Neural cell (in vitro differentiated cells): ENCODE measurements around the gene SNUPN. TPM values are rescaled to one million over a fixed set of nuclear protein-coding genes. Genes with fewer than 3 reads are reported as not detected.

Experiments
- H2AFZ ChIP-seq: fragments of 200-600, 300-800 bp; sonication (generic), shearing (Covaris generic); 2 replicates; pipeline ENCODE4 v1.6.0; 2014; ENCODE audit warnings: low read depth, mild to moderate bottlenecking, antibody characterized with exemption, low read length, moderate library complexity
- H3F3A ChIP-seq: fragments of 200-600 bp; shearing (Covaris generic); 2 replicates; pipeline ENCODE4 v1.6.1; 2016; ENCODE audit warnings: mild to moderate bottlenecking, moderate library complexity, mixed read lengths, antibody characterized with exemption, low read length; ENCODE audit not compliant: insufficient read depth, poor library complexity, severe bottlenecking
- H3K27ac ChIP-seq: fragments of 200-600, 300-800 bp; sonication (generic), shearing (Covaris generic); 2 replicates; pipeline ENCODE4 v1.5.1; 2014; ENCODE audit warnings: mild to moderate bottlenecking, low read length, moderate library complexity
- H3K27me3 ChIP-seq: fragments of 300-800, 200-600 bp; sonication (generic), shearing (Covaris generic); 2 replicates; pipeline ENCODE4 v1.6.0; 2014; ENCODE audit warnings: mild to moderate bottlenecking, low read depth, low read length, moderate library complexity; ENCODE audit not compliant: insufficient read depth
- H3K36me3 ChIP-seq: fragments of 300-800, 200-600 bp; sonication (generic), shearing (Covaris generic); 2 replicates; pipeline ENCODE4 v1.5.1; 2014; ENCODE audit warnings: mild to moderate bottlenecking, antibody characterized with exemption, low read length, moderate library complexity; ENCODE audit not compliant: insufficient read depth
- H3K4me2 ChIP-seq: fragments of 300-800, 200-600 bp; sonication (generic), shearing (Covaris generic); 2 replicates; pipeline ENCODE4 v1.6.0; 2014; ENCODE audit warnings: mild to moderate bottlenecking, low read length
- H3K4me3 ChIP-seq: fragments of 300-800, 200-600 bp; sonication (generic), shearing (Covaris generic); 2 replicates; pipeline ENCODE4 v1.5.1; 2014; ENCODE audit warnings: mild to moderate bottlenecking, low read length, moderate library complexity
- H3K79me2 ChIP-seq: fragments of 200-600 bp; shearing (Covaris generic); replicated peaks from 2 replicates; pipeline ENCODE4 v1.6.0; 2014; ENCODE audit warnings: mild to moderate bottlenecking, low read length, moderate library complexity; ENCODE audit not compliant: insufficient read depth
- H3K9ac ChIP-seq: fragments of 300-800, 200-600 bp; sonication (generic), shearing (Covaris generic); 2 replicates; pipeline ENCODE4 v1.6.1; 2016; ENCODE audit warnings: mild to moderate bottlenecking, low read length, mixed read lengths
- H3K9me2 ChIP-seq: fragments of 200-600 bp; shearing (Covaris generic); 2 replicates; pipeline ENCODE4 v1.6.1; 2016; ENCODE audit warnings: mild to moderate bottlenecking, low read length, mixed read lengths; ENCODE audit not compliant: insufficient read depth
- H3K9me3 ChIP-seq: fragments of 200-600, 300-800 bp; sonication (generic), shearing (Covaris generic); 2 replicates; pipeline ENCODE4 v1.6.1; 2016; ENCODE audit warnings: mild to moderate bottlenecking, mixed run types, low read length, moderate library complexity, mixed read lengths
- H4K20me1 ChIP-seq: fragments of 200-600 bp; shearing (Covaris generic); 2 replicates; pipeline ENCODE4 v1.6.1; 2016; ENCODE audit warnings: mild to moderate bottlenecking, mixed run types; ENCODE audit not compliant: insufficient read depth
- CTCF ChIP-seq: fragments of 450-650 bp; IDR thresholded peaks from 2 replicates; pipeline ENCODE4 v1.5.1; 2014; ENCODE audit warnings: antibody characterized with exemption, mild to moderate bottlenecking, moderate library complexity; ENCODE audit not compliant: poor library complexity, severe bottlenecking
- EP300 ChIP-seq: fragments of 450-650 bp; conservative IDR thresholded peaks from 2 replicates; pipeline ENCODE4 v1.6.1; 2014; ENCODE audit warnings: antibody characterized with exemption, mild to moderate bottlenecking, moderate library complexity; ENCODE audit not compliant: poor library complexity, severe bottlenecking
- EZH2 ChIP-seq: fragments of 200-600, 300-800 bp; shearing (Covaris generic), sonication (generic); IDR thresholded peaks from 2 replicates; pipeline ENCODE4 v1.6.1; 2014; ENCODE audit warnings: antibody characterized with exemption, low read length, borderline replicate concordance, mild to moderate bottlenecking; ENCODE audit not compliant: insufficient read depth, poor library complexity, severe bottlenecking
- MXI1 ChIP-seq: fragments of 450-650 bp; conservative IDR thresholded peaks from 2 replicates; pipeline ENCODE4 v1.6.1; 2014; ENCODE audit warnings: antibody characterized with exemption, mild to moderate bottlenecking; ENCODE audit not compliant: poor library complexity, severe bottlenecking
- POLR2AphosphoS5 ChIP-seq: IDR thresholded peaks from 2 replicates; pipeline ENCODE4 v1.6.1; 2012
- RAD21 ChIP-seq: fragments of 450-650 bp; conservative IDR thresholded peaks from 2 replicates; pipeline ENCODE4 v1.6.1; 2014; ENCODE audit warnings: antibody characterized with exemption, mild to moderate bottlenecking, moderate library complexity
- REST ChIP-seq: IDR thresholded peaks from 2 replicates; pipeline ENCODE4 v1.6.1; 2012; ENCODE audit warnings: borderline replicate concordance
- SMC3 ChIP-seq: fragments of 450-650 bp; conservative IDR thresholded peaks from 2 replicates; pipeline ENCODE4 v1.6.1; 2014; ENCODE audit warnings: antibody characterized with exemption, mild to moderate bottlenecking, moderate library complexity; ENCODE audit not compliant: poor library complexity
- TAF1 ChIP-seq: IDR thresholded peaks from 2 replicates; pipeline ENCODE4 v1.6.1; 2012; ENCODE audit warnings: low read depth
- polyA plus RNA-seq: library from polyadenylated mRNA; depleted of rRNA; stranded (reverse); fragments of >200 nt; gene quantifications from 2 replicates; pipeline ENCODE4 v1.2.3, GENCODE V29; 2014

Gene SNUPN
- polyA plus RNA-seq, 1 donor from 2014 or later: 19.0 TPM

- H3K4me3 ChIP-seq: peak within 1 kb of the TSS; percentile 82
- peaks cover 4% of the 10 kb centered on the region for H3K79me2 ChIP-seq
- no peak within 1 kb of the TSS for H3K27ac ChIP-seq
- no peaks in the 10 kb centered on the region for H3K36me3 ChIP-seq
- H3F3A ChIP-seq: no peaks in the 10 kb centered on the region
- no peaks in the 10 kb centered on the region for H3K9me3 ChIP-seq
- H4K20me1 ChIP-seq: no peaks in the 10 kb centered on the region
- H3K9ac ChIP-seq: peak within 1 kb of the TSS; percentile 48
- peak; percentile 38 for TF ChIP-seq MXI1
- TF ChIP-seq CTCF: peak; percentile 54
- TF ChIP-seq SMC3: no peak
- peaks cover 27% of the 10 kb centered on the region for H3K27me3 ChIP-seq
- H3K9me2 ChIP-seq: no peaks in the 10 kb centered on the region
- peak within 1 kb of the TSS; percentile 50 for H3K4me2 ChIP-seq
- no peak within 1 kb of the TSS for H2AFZ ChIP-seq
Observed at GRCh38 chr15:75647370-75648155, 22.0 kb upstream of the SNUPN start, which contains the start of gene SNX33. TSS of gene SNX33 (plus strand) at chr15:75647912. CDS start at chr15:75649103, 1,191 bp downstream.

- peaks cover 4% of the 10 kb centered on the region for H3K79me2 ChIP-seq
Observed at GRCh38 chr15:75646944-75647364, 21.4 kb upstream of the SNUPN start.

More at GRCh38 chr15:75646944-75647364, 21.4 kb upstream of the SNUPN start:
- Histone ChIP-seq H3K27me3 (peaks cover 27% of the 10 kb centered on the region), H3K9me2 (no peaks in the 10 kb centered on the region), H3K36me3 (no peaks in the 10 kb centered on the region), H3F3A (no peaks in the 10 kb centered on the region), H3K9ac (peak overlapping the region; percentile 48), H3K4me2 (peak overlapping the region; percentile 50), H3K27ac (no peak overlapping the region), H3K9me3 (no peaks in the 10 kb centered on the region), H3K4me3 (peak overlapping the region; percentile 82), H4K20me1 (no peaks in the 10 kb centered on the region), H2AFZ (no peak overlapping the region)
- TF ChIP-seq TAF1 (no peak), SMC3 (no peak), REST (no peak), POLR2AphosphoS5 (no peak), CTCF (no peak), RAD21 (no peak), MXI1 (no peak), EZH2 (no peak), EP300 (no peak)
